ENCODE results near the gene KCNK1.

The KCNK1 gene

DNA sequence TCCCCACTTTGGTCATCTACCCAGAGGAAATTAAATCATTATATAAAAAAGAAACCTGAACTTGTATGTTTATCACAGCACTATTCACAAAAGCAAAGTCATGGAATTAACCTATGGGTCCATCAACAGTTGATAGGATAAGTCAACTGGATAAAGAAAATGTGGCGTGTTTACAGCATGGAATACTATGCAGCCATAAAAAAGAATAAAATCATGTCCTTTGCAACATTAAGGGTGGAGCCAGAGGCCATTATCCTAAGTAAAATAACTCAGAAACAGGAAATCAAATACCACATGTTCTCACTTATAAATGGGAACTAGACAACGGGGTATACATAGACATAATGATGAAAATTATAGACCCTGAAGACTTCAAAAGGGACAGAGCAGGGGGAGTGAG is 27.6 kb upstream of the KCNK1 start:
- no peak overlapping the region for H3K27ac ChIP-seq (ENCODE audit: low read depth, low read length)

GRCh38 chr1:233587196-233587595 is 26.7 kb upstream of the KCNK1 start:
- no peak overlapping the region for H3K27ac ChIP-seq (ENCODE audit: low read depth, low read length)
- no peak overlapping the region for H3K4me3 ChIP-seq (ENCODE audit: low read depth, low read length)
- peaks cover 11% of the 10 kb centered on the region; the same call in 1 of the 2 replicates for H3K4me1 ChIP-seq (ENCODE audit: control insufficient read depth, insufficient read depth, low read length)
- no peaks in the 10 kb centered on the region for H3K36me3 ChIP-seq (ENCODE audit: control insufficient read depth, insufficient read depth, low read length)
- no peaks in the 10 kb centered on the region for H3K9me3 ChIP-seq (ENCODE audit: control insufficient read depth, insufficient read depth, low read length)
- H3K27me3 ChIP-seq (ENCODE audit: control insufficient read depth, insufficient read depth, low read length): peaks cover 20% of the 10 kb centered on the region
- no peak overlapping the region for H3K9ac ChIP-seq (ENCODE audit: low read depth, low read length)

More for the DNA sequence above, 27.6 kb upstream of the KCNK1 start:
- Histone ChIP-seq H3K4me3 (ENCODE audit: low read depth, low read length) (no peak overlapping the region), H3K9me3 (ENCODE audit: control insufficient read depth, insufficient read depth, low read length) (no peaks in the 10 kb centered on the region), H3K36me3 (ENCODE audit: control insufficient read depth, insufficient read depth, low read length) (no peaks in the 10 kb centered on the region), H3K4me1 (ENCODE audit: control insufficient read depth, insufficient read depth, low read length) (peaks cover 11% of the 10 kb centered on the region; the same call in 1 of the 2 replicates), H3K27me3 (ENCODE audit: control insufficient read depth, insufficient read depth, low read length) (peaks cover 20% of the 10 kb centered on the region), H3K9ac (ENCODE audit: low read depth, low read length) (no peak overlapping the region)

- H3K9ac ChIP-seq (ENCODE audit: low read depth, low read length): no peak overlapping the region
- H3K36me3 ChIP-seq (ENCODE audit: control insufficient read depth, insufficient read depth, low read length): no peaks in the 10 kb centered on the region
These were observed 25.7 kb upstream of the KCNK1 start for GRCh38 chr1:233587958-233588799.

DNA sequence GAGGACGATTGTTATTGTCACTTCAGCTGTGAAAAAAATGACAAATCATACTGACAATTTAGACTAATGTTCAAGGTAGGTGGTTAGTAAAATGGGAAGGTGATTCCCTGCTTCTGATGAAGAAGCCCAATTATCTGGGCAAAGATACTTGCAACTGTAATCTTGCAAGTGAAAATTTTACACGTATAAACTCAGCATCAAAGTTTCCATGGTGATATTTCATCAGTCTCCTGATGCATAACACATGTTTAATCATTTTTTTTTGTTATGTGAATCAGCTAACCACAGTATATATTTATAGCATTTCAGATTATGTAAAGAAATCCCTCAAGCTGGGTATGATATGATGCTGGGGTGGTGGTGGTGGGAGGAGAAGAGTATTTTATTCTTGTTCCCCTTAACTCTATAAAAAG is 16.4 kb upstream of the KCNK1 start:
- H3K27me3 ChIP-seq (ENCODE audit: control insufficient read depth, insufficient read depth, low read length): no peaks in the 10 kb centered on the region
- H3K4me1 ChIP-seq (ENCODE audit: control insufficient read depth, insufficient read depth, low read length): no peaks in the 10 kb centered on the region
- no peak overlapping the region for H3K4me3 ChIP-seq (ENCODE audit: low read depth, low read length)
- H3K27ac ChIP-seq (ENCODE audit: low read depth, low read length): no peak overlapping the region
- no peaks in the 10 kb centered on the region for H3K9me3 ChIP-seq (ENCODE audit: control insufficient read depth, insufficient read depth, low read length)
- H3K36me3 ChIP-seq (ENCODE audit: control insufficient read depth, insufficient read depth, low read length): no peaks in the 10 kb centered on the region
- H3K9ac ChIP-seq (ENCODE audit: low read depth, low read length): no peak overlapping the region

More at GRCh38 chr1:233587958-233588799, 25.7 kb upstream of the KCNK1 start:
- H3K9me3 ChIP-seq (ENCODE audit: control insufficient read depth, insufficient read depth, low read length): no peaks in the 10 kb centered on the region
- H3K4me1 ChIP-seq (ENCODE audit: control insufficient read depth, insufficient read depth, low read length): peaks cover 11% of the 10 kb centered on the region; the same call in 1 of the 2 replicates
- peaks cover 20% of the 10 kb centered on the region for H3K27me3 ChIP-seq (ENCODE audit: control insufficient read depth, insufficient read depth, low read length)
- peak overlapping the region; percentile 24 for H3K27ac ChIP-seq (ENCODE audit: low read depth, low read length)
- H3K4me3 ChIP-seq (ENCODE audit: low read depth, low read length): peak overlapping the region; percentile 28; the same call in 1 of the 2 replicates

- H3K27me3 ChIP-seq (ENCODE audit: control insufficient read depth, insufficient read depth, low read length): no peaks in the 10 kb centered on the region
- H3K27ac ChIP-seq (ENCODE audit: low read depth, low read length): no peak overlapping the region
- no peaks in the 10 kb centered on the region for H3K9me3 ChIP-seq (ENCODE audit: control insufficient read depth, insufficient read depth, low read length)
- H3K9ac ChIP-seq (ENCODE audit: low read depth, low read length): no peak overlapping the region
- no peaks in the 10 kb centered on the region for H3K36me3 ChIP-seq (ENCODE audit: control insufficient read depth, insufficient read depth, low read length)
- no peak overlapping the region for H3K4me3 ChIP-seq (ENCODE audit: low read depth, low read length)
- no peaks in the 10 kb centered on the region for H3K4me1 ChIP-seq (ENCODE audit: control insufficient read depth, insufficient read depth, low read length)
These were observed 14.9 kb upstream of the KCNK1 start for GRCh38 chr1:233598891-233599541.

GRCh38 chr1:233599542-233600073 is 14.3 kb upstream of the KCNK1 start:
- Histone ChIP-seq H3K9ac (ENCODE audit: low read depth, low read length) (no peak overlapping the region), H3K4me3 (ENCODE audit: low read depth, low read length) (no peak overlapping the region)

DNA sequence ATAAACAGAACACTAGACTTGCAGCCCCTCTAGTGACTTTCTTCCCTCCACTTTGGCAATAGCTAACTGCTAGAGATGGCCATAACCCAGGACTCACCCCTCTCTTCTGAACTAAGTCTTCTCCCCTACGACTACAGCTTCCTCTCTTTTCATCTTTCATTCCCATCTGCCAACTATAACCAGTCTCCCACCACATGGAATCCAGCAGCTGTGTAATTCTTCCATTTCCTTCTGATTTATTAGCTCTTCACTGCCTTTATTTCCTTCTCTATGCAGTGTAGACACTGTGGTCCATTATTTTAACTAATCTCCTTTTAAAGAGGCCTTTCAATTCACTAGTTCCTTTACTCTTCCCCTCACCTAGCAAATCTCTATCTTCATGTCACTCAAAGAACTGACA is 13.4 kb upstream of the KCNK1 start:
- Histone ChIP-seq H3K27me3 (ENCODE audit: control insufficient read depth, insufficient read depth, low read length) (no peaks in the 10 kb centered on the region), H3K9ac (ENCODE audit: low read depth, low read length) (no peak overlapping the region), H3K36me3 (ENCODE audit: control insufficient read depth, insufficient read depth, low read length) (no peaks in the 10 kb centered on the region), H3K4me3 (ENCODE audit: low read depth, low read length) (no peak overlapping the region), H3K27ac (ENCODE audit: low read depth, low read length) (no peak overlapping the region), H3K4me1 (ENCODE audit: control insufficient read depth, insufficient read depth, low read length) (no peaks in the 10 kb centered on the region), H3K9me3 (ENCODE audit: control insufficient read depth, insufficient read depth, low read length) (no peaks in the 10 kb centered on the region)

More at GRCh38 chr1:233599542-233600073, 14.3 kb upstream of the KCNK1 start:
- H3K9me3 ChIP-seq (ENCODE audit: control insufficient read depth, insufficient read depth, low read length): no peaks in the 10 kb centered on the region
- H3K27ac ChIP-seq (ENCODE audit: low read depth, low read length): no peak overlapping the region
- H3K27me3 ChIP-seq (ENCODE audit: control insufficient read depth, insufficient read depth, low read length): no peaks in the 10 kb centered on the region
- no peaks in the 10 kb centered on the region for H3K36me3 ChIP-seq (ENCODE audit: control insufficient read depth, insufficient read depth, low read length)
- no peaks in the 10 kb centered on the region for H3K4me1 ChIP-seq (ENCODE audit: control insufficient read depth, insufficient read depth, low read length)

DNA sequence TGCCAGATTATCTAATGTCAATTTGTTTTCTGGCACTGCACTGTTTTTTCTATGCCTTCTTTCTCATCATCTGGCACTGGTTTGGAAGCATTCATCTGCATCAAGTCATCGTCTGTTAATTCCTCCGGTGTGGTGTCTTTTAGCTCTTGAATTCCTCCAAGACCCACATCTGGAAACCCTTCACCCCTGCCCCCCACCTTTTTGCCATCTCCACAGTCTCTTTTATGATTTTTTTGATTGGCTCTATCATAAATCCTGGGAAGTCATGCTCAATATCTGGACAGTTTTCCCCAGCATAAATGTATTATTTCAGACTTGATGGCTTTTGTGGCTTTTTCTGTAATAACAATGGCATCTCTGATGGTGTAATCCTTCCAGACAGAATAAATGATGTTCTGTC is 10.4 kb upstream of the KCNK1 start:
- H3K4me3 ChIP-seq (ENCODE audit: low read depth, low read length): no peak overlapping the region
- H3K9ac ChIP-seq (ENCODE audit: low read depth, low read length): no peak overlapping the region
- H3K4me1 ChIP-seq (ENCODE audit: control insufficient read depth, insufficient read depth, low read length): no peaks in the 10 kb centered on the region
- no peaks in the 10 kb centered on the region for H3K9me3 ChIP-seq (ENCODE audit: control insufficient read depth, insufficient read depth, low read length)
- 0 out of 2 replicates have a peak, but pooled peaks cover 3% of the 10 kb centered on the region for H3K27me3 ChIP-seq (ENCODE audit: control insufficient read depth, insufficient read depth, low read length)
- H3K27ac ChIP-seq (ENCODE audit: low read depth, low read length): no peak overlapping the region
- no peaks in the 10 kb centered on the region for H3K36me3 ChIP-seq (ENCODE audit: control insufficient read depth, insufficient read depth, low read length)

DNA sequence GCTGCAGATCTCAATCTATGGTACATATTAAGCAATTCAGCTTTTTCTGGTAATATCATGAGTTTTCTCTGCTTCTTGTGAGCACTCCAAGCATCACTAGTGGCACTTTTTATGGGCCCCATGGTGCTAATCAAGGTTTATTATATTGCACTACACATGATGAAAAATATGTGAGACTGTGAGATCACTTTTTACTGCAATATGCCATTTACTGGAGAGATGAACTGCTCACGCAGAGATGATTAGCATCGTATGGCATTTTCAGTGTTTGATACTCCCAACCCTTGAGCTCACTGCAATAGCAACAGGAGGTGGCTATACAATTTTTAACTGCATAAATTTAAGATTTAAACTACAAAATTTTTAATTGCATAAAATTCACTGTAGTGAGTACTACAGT is 8.7 kb upstream of the KCNK1 start:
- Histone ChIP-seq H3K27me3 (ENCODE audit: control insufficient read depth, insufficient read depth, low read length) (0 out of 2 replicates have a peak, but pooled peaks cover 3% of the 10 kb centered on the region), H3K27ac (ENCODE audit: low read depth, low read length) (no peak overlapping the region), H3K36me3 (ENCODE audit: control insufficient read depth, insufficient read depth, low read length) (no peaks in the 10 kb centered on the region), H3K9me3 (ENCODE audit: control insufficient read depth, insufficient read depth, low read length) (no peaks in the 10 kb centered on the region), H3K4me1 (ENCODE audit: control insufficient read depth, insufficient read depth, low read length) (no peaks in the 10 kb centered on the region), H3K4me3 (ENCODE audit: low read depth, low read length) (no peak overlapping the region), H3K9ac (ENCODE audit: low read depth, low read length) (no peak overlapping the region)

- Histone ChIP-seq H3K4me1 (ENCODE audit: control insufficient read depth, insufficient read depth, low read length) (no peaks in the 10 kb centered on the region), H3K36me3 (ENCODE audit: control insufficient read depth, insufficient read depth, low read length) (no peaks in the 10 kb centered on the region), H3K4me3 (ENCODE audit: low read depth, low read length) (no peak overlapping the region), H3K9ac (ENCODE audit: low read depth, low read length) (no peak overlapping the region), H3K27me3 (ENCODE audit: control insufficient read depth, insufficient read depth, low read length) (peaks cover 9% of the 10 kb centered on the region), H3K9me3 (ENCODE audit: control insufficient read depth, insufficient read depth, low read length) (no peaks in the 10 kb centered on the region), H3K27ac (ENCODE audit: low read depth, low read length) (no peak overlapping the region)
These were observed 7.1 kb upstream of the KCNK1 start for GRCh38 chr1:233606813-233607212.
